Renal pelvis (tissue), 12 donors: ENCODE results near the gene IL17RB. TPM values are rescaled to one million over a fixed set of nuclear protein-coding genes. Genes with fewer than 3 reads are reported as not detected.

ENCODE experiments used
- DNase-seq: peaks from one replicate; pipeline ENCODE4 v3.0.0-alpha.2; 2013
- long read RNA-seq, 16 experiments: transcript quantifications; one replicate each; lab custom pipeline, GENCODE V29; 2026
- polyA plus RNA-seq, 3 donors: library from polyadenylated mRNA; unstranded; fragments of 120-200 nt; gene quantifications; one replicate each; pipeline ENCODE4 v1.2.1, GENCODE V29; 2013; ENCODE audit not compliant: insufficient read length in 3 of 3

The IL17RB gene, protein sequence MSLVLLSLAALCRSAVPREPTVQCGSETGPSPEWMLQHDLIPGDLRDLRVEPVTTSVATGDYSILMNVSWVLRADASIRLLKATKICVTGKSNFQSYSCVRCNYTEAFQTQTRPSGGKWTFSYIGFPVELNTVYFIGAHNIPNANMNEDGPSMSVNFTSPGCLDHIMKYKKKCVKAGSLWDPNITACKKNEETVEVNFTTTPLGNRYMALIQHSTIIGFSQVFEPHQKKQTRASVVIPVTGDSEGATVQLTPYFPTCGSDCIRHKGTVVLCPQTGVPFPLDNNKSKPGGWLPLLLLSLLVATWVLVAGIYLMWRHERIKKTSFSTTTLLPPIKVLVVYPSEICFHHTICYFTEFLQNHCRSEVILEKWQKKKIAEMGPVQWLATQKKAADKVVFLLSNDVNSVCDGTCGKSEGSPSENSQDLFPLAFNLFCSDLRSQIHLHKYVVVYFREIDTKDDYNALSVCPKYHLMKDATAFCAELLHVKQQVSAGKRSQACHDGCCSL
- 10 to 100 TPM; 12.8 to 16.8 (median 16.2) TPM for polyA plus RNA-seq
- long read RNA-seq, donor 1, partial matches to known transcripts = 5 of 12 reads
- long read RNA-seq, donor 1, other reads (novel, unspliced or antisense) = 5 of 12 reads
- long read RNA-seq, donor 2, partial matches to known transcripts = 8 of 14 reads
- long read RNA-seq, donor 2, other reads (novel, unspliced or antisense) = 6 of 14 reads
- long read RNA-seq, donor 3, partial matches to known transcripts = 0 of 7 reads
- long read RNA-seq, donor 3, other reads (novel, unspliced or antisense) = 6 of 7 reads
- long read RNA-seq, donor 4, partial matches to known transcripts = 20 of 22 reads
- long read RNA-seq, donor 4, other reads (novel, unspliced or antisense) = 0 of 22 reads
- long read RNA-seq, donor 5, partial matches to known transcripts = 0 of 1 reads
- long read RNA-seq, donor 5, other reads (novel, unspliced or antisense) = 0 of 1 reads
- long read RNA-seq, donor 6, partial matches to known transcripts = 6 of 6 reads
- long read RNA-seq, donor 6, other reads (novel, unspliced or antisense) = 0 of 6 reads
- long read RNA-seq, donor 7, partial matches to known transcripts = 28 of 29 reads
- long read RNA-seq, donor 7, other reads (novel, unspliced or antisense) = 0 of 29 reads
- long read RNA-seq, donor 8, partial matches to known transcripts = 0 of 1 reads
- long read RNA-seq, donor 8, other reads (novel, unspliced or antisense) = 0 of 1 reads
- long read RNA-seq, donor 9, partial matches to known transcripts = 0 of 1 reads
- long read RNA-seq, donor 9, other reads (novel, unspliced or antisense) = 0 of 1 reads
- long read RNA-seq, donor 10, partial matches to known transcripts = 11 of 11 reads
- long read RNA-seq, donor 10, other reads (novel, unspliced or antisense) = 0 of 11 reads
- long read RNA-seq, donor 11, partial matches to known transcripts = 0 of 2 reads
- long read RNA-seq, donor 11, other reads (novel, unspliced or antisense) = 0 of 2 reads
- long read RNA-seq, donor 12, partial matches to known transcripts = 299 of 300 reads
- long read RNA-seq, donor 12, other reads (novel, unspliced or antisense) = 0 of 300 reads
- long read RNA-seq, donor 13, partial matches to known transcripts = 17 of 17 reads
- long read RNA-seq, donor 13, other reads (novel, unspliced or antisense) = 0 of 17 reads
- long read RNA-seq, donor 14 = 0 reads
- long read RNA-seq, donor 15, partial matches to known transcripts = 0 of 2 reads
- long read RNA-seq, donor 15, other reads (novel, unspliced or antisense) = 0 of 2 reads
- long read RNA-seq, donor 16, partial matches to known transcripts = 12 of 12 reads
- long read RNA-seq, donor 16, other reads (novel, unspliced or antisense) = 0 of 12 reads

DNA sequence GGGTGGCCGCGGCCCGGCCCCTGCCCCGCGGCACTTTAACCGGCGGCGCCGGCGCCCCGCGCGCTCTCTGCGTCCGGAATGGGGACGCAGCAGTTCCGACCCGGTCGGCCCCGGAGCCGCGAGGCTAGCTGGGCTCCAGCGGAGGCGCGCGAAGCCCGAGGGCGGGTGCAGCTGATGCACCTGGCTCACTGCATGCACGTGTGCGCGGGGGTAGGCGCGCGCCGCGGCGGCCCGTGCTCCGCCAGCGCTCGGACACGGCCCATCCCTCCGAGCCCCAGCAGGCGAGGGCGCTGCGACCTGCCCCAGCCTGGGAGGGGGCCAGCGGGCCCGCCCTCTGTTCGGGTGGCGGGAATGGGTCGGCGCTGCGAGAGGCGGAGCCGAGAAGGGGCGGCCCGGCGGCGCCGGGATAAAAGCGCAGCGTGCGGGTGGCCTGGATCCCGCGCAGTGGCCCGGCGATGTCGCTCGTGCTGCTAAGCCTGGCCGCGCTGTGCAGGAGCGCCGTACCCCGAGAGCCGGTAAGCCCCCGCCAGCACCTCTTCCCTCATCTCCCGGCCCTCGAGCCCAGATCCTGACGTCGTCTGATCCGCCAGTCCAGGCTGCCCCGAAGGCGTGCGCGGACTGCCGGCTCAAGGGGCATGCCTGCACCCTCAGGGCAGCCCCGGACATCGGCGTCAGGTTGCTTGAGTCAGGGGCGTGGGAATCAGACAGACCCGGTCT lies at the start of gene IL17RB, which contains the start of gene CHDH:
Gene IL17RB (plus strand): TSS at position 435 of the 717 bp plus-strand sequence. CDS start 21 bp downstream, at position 456.
Gene CHDH (minus strand): TSS at position 286 of the 717 bp plus-strand sequence. CDS start 22,411 bp downstream, outside the sequence.
- peak; percentile 52 for DNase-seq

DNA sequence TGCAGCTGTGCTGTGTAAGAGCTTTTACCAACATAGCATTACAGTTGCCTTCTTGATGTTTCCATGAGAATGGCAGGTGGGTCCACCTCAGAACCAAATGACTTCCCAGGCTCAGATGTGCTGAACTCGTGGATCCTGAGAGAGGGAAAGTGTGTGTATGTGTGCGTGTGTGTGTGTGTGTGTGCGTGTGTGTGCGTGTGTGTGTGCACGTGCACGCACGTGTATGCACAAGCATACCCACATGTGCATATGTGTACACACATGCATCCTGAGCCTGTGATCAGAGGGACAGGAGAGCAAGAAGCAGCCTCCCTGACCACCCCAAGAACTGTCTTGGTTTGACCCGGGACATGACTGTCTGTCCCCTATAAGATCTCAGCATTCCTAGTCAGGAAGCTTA lies 48.2 kb upstream of the IL17RB start:
- no peak for DNase-seq

DNA sequence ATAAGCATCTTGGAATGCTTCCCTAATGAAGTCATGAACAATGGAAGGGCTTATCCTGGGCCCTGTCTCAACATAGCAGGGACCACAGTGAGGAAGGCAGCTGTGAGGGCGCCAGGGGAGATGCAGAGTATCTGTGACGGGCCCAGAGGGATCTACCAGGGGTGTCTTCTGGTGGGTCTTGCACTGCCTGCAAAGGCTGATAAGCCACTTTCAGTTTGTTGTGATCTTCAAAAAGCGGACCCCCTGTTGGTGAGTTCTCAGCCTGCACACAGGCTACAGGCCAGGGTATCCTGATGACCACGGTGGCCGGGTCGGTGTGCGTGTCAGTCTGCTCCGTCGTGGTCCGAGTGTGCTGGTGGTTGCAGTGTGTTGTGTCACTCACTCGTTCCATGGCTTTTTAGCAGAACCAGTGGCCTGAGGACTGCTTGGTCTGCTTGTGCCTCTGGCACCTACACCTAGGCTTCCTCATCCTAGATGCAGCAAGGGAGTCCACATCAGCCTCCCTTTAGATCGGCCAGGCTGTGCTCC lies 47.0 kb upstream of the IL17RB start:
- no peak for DNase-seq

DNA sequence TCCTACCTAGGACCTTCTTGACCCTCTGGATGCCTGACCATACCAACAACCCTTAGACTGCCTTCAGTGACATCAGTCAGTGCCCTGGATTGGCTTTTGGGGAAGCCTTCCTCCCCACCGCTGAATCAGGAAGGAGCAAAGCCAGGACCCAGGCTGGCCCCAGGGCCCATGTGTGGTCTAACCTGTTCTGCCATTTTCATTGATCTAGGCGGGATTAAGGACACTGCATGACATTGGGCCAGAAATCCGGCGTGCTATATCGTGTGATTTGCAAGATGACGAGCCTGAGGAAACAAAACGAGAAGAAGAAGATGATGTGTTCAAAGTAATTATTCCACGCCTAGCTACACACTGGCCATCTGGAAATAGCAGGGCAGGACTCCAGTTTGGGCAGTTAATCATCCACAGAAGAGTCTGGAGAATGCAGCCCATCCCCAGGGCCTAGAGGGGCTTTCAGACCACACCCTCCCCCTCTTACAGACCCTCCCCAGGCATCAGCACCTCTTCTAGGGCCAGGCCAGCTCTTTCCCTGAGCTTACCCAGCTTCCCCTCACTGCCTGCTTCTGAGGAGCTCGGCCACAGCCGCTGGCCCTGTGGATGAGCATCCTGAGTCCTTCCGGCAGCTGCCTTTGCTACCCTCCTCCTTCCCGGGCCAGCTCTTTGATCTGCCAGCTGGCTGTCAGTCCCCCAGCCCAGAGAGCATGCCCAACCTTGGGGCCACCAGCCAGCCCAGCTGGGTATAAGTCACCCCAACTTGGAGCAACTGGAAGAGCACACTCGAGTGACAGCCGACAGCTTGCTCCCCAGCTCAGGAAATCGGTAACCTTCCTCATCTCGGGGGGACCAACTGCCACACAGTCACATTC lies 46.1 kb upstream of the IL17RB start:
- DNase-seq = no peak

DNA sequence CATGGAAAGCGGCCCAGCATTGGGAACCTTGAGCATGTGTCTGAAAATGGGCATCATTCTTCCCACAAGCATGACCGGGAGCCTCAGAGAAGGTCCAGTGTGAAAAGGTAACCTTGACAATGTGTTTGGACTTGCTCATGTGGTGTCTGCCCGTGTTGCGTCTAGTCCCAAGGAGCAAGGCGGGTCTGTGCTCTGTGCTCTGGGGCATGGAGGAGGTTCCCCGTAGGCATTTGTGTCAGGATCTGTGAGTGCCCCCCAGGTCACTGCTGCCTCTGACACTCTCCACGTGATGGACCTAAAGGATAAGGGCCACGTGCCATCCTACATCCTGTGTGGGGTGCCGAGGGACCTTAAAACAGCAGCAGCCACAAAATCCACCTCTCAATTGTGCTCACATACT lies 45.0 kb upstream of the IL17RB start:
- no peak for DNase-seq

DNA sequence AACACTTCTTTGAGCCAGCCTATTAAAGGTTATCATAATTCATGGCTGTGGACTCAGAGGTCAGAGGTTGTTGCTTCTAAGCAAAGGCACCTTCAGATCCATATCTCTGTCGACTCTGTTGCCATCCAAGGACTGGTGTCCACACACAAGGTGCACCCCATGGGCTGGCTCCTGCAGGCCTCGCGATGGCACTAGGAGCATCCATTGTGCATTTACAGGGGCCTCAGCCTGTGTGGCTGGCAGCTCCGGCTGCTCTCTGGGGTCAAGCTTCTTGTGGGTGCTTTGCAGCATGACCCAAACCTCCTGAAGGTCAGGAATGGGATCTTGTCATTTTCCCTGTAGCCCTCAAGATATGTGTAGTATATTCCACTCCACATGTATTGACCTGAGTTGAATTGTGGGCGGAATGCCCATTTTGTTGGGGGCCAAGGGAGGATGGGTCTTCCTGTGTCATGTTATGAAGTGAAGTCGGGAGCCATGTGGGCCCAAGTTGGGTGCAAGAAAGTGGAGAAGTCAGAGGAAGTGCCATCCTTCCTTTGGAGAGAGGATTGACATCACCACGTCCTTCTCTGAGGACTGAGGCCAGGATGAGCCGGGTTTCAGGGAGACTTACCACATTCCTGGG lies 44.0 kb upstream of the IL17RB start:
- DNase-seq = no peak

DNA sequence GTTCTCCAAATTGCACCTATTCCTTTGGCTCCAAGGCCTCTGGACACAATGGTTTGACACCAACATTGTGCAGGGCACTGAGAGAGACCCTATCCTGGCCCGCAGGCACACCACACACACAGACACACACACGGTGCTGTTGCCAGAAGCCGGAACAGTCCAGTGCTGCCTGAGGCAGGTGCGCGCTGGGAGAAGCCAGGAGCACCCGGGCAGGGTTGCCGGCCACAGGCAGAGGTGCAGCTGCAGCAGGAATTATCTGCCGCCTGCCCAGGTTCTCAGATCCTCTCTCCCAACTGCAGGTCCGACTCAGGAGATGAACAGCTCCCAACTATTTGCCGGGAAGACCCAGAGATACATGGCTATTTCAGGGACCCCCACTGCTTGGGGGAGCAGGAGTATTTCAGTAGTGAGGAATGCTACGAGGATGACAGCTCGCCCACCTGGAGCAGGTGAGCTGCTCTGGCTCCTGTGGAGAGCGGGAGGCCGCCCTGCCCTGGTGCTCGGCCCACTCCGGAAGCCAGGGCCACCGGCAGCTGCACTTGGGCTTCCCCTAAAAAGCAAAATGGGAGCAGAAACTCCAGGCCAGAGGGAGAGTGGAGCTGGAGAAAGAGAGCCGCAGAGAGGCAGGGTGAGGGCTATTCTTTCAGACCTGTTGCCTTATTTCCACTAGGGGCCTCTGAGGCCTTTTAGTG lies 43.1 kb upstream of the IL17RB start:
- no peak for DNase-seq

DNA sequence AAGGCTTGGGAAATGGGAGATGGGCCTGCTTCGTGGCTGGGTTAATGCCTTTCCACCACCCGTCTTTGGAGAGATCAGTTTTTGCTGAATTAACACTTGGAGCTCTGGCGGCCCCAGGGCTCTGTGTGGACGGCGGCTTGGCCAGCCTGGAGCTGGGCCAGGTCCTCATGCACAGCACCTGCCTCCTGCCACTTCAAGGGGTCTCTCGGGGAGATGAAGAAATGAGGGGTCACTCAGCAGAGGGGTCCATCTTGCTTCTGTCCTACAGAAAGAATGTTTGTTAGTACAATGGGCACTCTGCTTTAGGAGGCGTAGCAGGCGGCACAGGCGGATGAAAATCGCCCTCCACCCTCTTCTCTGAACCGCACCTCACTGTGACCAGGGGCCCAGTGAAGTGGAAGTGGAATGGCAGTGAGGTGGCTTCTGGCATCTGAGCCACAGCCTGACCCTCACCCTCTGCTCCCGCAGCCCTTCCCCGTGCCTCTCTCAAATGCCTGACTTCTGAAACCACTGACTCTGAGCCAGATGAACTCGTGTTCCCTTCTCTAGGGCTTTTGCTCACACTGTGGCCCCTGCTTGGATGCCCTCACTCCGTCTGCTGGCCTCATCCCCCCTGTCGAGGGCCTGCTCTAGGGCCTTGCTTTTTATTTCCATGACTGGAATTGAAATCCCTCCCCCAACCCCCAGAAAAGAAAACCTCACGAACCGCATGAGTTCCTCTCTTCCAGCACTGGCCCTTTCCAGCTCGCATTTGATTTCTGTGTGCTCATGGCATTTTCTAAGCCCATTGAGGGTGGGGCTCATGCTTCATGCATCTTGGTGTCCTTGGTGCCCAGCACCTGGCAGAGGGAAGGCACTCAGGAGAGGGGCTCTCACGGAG lies 42.3 kb upstream of the IL17RB start:
- no peak for DNase-seq

DNA sequence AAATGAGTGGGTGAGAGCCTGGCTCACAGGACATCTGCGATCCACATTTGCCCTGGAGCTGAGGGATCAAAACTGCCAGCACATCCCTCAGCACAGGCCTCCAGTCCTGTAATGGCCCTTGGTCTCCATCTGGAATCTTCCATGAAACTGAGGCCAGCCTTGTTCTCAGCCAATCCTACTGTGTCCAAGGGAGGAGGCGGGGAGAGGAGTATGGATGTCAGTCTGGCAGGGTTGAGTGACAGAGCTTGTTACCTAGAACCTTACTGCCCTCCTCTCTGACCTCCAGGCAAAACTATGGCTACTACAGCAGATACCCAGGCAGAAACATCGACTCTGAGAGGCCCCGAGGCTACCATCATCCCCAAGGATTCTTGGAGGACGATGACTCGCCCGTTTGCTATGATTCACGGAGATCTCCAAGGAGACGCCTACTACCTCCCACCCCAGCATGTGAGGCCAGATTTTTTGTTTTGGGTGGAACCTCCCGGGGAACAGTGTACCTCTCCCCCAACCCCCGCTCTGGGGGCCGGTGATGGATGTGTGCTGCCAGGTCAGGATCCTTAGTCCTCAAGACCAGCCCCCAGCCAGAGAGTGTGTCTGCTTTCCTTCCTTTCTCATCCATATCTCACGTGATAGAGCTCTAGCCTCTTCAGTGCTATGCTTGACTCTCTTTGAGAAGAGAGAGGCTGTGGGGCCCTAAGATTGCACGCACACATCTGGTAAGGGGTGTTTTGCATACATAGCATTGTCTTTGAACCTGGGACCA lies 41.5 kb upstream of the IL17RB start:
- DNase-seq = no peak

DNA sequence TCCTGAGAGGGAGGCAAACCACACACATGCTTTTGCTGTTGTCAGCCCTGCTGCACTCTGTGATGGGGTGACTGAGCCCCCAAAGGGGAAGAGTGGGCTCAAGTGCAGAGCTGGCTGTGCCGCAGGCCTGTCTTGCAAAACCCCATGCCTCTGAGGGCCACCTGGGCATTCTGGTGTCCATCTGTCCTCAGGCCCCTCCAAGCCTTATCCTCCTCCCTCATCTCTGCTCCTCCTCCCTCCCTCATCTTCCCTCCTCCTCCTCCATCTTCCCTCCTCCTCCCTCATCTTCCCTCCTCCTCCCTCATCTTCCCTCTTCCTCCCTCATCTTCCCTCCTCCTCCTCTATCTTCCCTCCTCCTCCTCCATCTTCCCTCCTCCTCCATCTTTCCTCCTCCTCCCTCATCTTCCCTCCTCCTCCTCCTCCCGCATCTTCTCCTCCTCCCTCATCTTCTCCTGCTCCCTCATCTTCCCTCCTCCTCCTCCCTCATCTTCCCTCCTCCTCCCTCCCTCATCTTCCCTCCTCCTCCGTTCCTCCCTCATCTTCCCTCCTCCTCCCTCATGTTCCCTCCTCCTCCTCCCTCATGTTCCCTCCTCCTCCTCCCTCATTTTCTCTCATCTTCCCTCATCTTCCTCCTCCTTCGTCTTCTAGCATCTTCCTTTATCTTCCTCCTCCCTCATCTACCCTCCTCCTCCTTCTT lies 40.8 kb upstream of the IL17RB start:
- DNase-seq = no peak

DNA sequence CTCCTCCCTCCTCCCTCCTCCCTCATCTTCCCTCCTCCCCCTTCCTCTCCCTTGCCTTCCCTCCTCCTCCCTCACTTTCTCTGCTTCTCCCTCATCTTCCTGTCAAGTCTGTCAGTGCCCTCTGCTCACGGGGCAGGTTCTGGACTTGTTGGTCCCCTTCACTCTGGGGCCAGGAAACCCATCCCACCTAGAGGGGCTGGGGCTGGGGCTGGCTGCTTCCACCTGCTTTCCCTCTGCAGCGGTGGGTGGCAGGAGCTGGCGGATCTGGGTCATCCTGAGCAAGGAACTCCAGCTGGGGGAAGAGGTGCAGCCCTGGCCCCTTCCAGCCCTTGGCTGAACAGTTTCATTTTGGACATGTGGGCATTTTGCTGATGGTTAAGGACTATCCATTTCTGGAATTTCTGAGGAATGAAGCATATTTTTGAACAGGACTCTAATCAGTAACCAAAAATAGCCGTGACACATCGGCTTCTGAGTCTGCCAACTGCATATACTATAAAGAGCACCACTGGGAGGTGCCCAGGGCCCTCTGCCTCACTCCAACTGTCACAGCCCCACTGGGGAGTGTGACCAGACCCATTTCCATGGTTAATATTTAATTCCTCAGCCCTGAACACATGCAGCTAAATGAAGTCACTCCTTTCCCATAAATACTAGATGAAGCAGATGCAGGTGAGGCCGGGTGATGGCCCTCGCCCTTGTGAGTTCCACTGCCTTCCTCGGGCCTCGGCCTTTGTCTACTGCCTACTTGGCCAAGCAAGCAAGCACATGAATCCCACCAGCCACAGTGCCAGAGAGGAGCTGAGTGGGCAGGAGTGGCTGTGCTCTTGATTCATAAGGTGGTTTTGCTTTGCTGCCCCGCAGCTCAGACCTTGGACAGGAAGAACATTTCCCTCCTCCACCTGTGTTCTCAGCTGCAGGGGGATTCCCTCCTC lies 39.9 kb upstream of the IL17RB start:
- peak; percentile 41 for DNase-seq

DNA sequence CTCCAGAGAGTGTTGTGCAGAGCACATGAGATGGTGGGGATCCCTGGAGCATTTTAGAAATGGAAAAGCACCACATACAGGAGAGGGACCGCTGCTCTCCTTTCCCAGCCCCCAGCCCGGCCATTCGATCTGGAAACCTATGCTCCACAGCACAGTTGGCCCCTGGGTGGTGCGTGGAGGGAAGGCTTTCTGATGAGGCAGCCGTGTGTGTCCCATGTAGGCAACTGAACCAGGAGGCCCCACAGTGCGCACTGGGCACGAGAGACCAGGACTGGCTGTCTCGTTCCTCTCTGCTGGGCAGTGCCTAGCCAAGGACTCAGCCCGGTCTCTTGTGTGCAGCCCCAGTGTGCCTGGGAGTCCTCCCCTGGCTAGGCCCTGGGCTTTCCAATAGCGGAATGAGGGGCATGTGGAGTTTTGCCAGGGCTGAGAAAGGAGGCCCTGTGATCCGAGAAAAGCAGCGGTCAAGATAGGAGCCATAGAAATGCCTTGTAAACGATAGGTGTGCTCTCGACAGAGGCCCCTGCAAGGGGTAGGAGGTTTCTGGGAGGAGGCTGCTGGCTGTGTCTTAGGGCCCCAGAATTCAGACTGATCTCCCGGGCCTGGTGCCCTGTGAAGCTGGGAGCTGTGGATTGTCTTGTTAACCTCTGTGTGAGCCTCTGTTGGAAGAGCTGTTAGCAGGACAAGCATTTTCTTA lies 39.1 kb upstream of the IL17RB start:
- no peak for DNase-seq

DNA sequence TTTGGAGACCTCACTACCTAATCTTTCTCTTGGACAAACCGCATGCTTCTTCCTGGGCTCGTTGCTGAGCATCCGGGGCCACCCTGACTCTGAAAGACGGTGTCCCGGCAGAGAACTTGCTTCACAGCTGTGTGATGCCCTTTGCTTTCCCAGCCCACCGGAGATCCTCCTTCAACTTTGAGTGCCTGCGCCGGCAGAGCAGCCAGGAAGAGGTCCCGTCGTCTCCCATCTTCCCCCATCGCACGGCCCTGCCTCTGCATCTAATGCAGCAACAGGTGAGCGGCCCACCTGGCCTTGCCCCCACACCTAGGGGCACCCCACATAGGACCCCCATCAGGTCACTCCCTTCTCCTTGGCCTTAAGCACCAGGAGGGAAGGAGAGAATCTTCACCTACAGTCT lies 37.9 kb upstream of the IL17RB start:
- no peak for DNase-seq
